K562 (cell line): ENCODE measurements around the gene EPB41L2. TPM values are rescaled to one million over a fixed set of nuclear protein-coding genes. Genes with fewer than 3 reads are reported as not detected.
A peak's percentile ranks its signal among the peaks of the same experiment; 100 is the strongest.

Experiments used
- ATAC-seq: fragments of 200-7000 bp; cut with Tn5 transposase; 3 replicates; pipeline ENCODE4 v1.9.1; 2020; ENCODE audit warnings: moderate library complexity
- BruUV-seq: library from RNA; stranded (reverse); fragments of 400-500 nt; replicated peaks from 2 replicates; lab custom pipeline; 2021; lab: Mats Ljungman, UMichigan
- CTCF ChIA-PET: fragments of 300-600 bp; formaldehyde crosslinking; extraction: SDS; loops from one replicate; lab custom pipeline; 2021; ENCODE audit warnings: low intra/inter-chr PET ratio; lab: Yijun Ruan, JAX
- POLR2A ChIA-PET: fragments of 300-600, 350-650 bp; sonication (Branson Sonifier 250); formaldehyde crosslinking; extraction: SDS; loops from one replicate; lab custom pipeline; 2021; ENCODE audit warnings: antibody characterized with exemption, inconsistent platforms; lab: Yijun Ruan, JAX
- DNase-seq, 4 experiments: peaks; one replicate each; pipeline versions ENCODE4 v3.0.0 to v3.0.0-alpha.2; 2011 to 2018; ENCODE audit warnings: low spot score in 3 of 4, mixed read lengths in 3 of 4; ENCODE audit errors: extremely low read depth in 1 of 4
- FAIRE-seq: peaks from 2 replicates; lab custom pipeline; 2011; peaks lifted over from hg19 to GRCh38; lab: Jason Lieb, UNC
- H2AFZ ChIP-seq: 2 replicates; pipeline ENCODE4 v1.6.0; 2011; ENCODE audit warnings: low read depth, low read length, control low read depth, inconsistent platforms
- H3K27ac ChIP-seq: fragments of 200-600 bp; 3 replicates; pipeline ENCODE4 v1.8.0; 2011; ENCODE audit warnings: low read depth, mild to moderate bottlenecking, control low read depth, inconsistent platforms, low read length, moderate library complexity, mixed read lengths; ENCODE audit errors: extremely low read depth
- H3K27me3 ChIP-seq, 2 experiments: fragments of 300-600 bp in 1 of 2; 2 replicates in 1 of 2; 3 replicates in 1 of 2; pipeline versions ENCODE4 v1.6.0 to v1.8.0; 2011; ENCODE audit warnings: inconsistent platforms in 2 of 2, low read length in 2 of 2, mild to moderate bottlenecking in 1 of 2, mixed read lengths in 1 of 2, moderate library complexity in 1 of 2; ENCODE audit not compliant: control insufficient read depth in 2 of 2, insufficient read depth in 2 of 2
- H3K36me3 ChIP-seq: fragments of 300-600 bp; 3 replicates; pipeline ENCODE4 v1.8.0; 2011; ENCODE audit warnings: mild to moderate bottlenecking, low read length, inconsistent platforms; ENCODE audit not compliant: control insufficient read depth, insufficient read depth
- H3K4me1 ChIP-seq, 2 experiments: fragments of 200-600 bp in 1 of 2; replicated peaks in 1 of 2; 2 replicates in 1 of 2; 3 replicates in 1 of 2; pipeline versions ENCODE4 v1.5.1 to v1.8.0; 2011; ENCODE audit warnings: inconsistent platforms in 2 of 2, low read length in 2 of 2, mild to moderate bottlenecking in 1 of 2, mixed read lengths in 1 of 2, moderate library complexity in 1 of 2; ENCODE audit not compliant: control insufficient read depth in 2 of 2, insufficient read depth in 2 of 2
- H3K4me2 ChIP-seq: 2 replicates; pipeline ENCODE4 v1.6.1; 2011; ENCODE audit warnings: low read length, control low read depth, inconsistent platforms, mixed read lengths; ENCODE audit not compliant: insufficient read depth
- H3K4me3 ChIP-seq: fragments of 200-600 bp; sonication (generic), shearing (Covaris generic); 2 replicates; pipeline ENCODE4 v1.5.1; 2016; ENCODE audit warnings: control low read depth, inconsistent platforms
- H3K79me2 ChIP-seq: fragments of 200-600 bp; 3 replicates; pipeline ENCODE4 v1.8.0; 2011; ENCODE audit warnings: low read length, inconsistent platforms; ENCODE audit not compliant: control insufficient read depth, insufficient read depth
- H3K9ac ChIP-seq, 2 experiments: 2 replicates each; pipeline versions ENCODE4 v1.6.0 to v1.6.1; 2011; ENCODE audit warnings: low read depth in 2 of 2, low read length in 2 of 2, control low read depth in 1 of 2, inconsistent platforms in 1 of 2, mild to moderate bottlenecking in 1 of 2, mixed read lengths in 1 of 2; ENCODE audit not compliant: insufficient read depth in 1 of 2
- H3K9me1 ChIP-seq: one replicate; pipeline ENCODE4 v1.6.0; 2011; ENCODE audit warnings: inconsistent platforms, mild to moderate bottlenecking, low read length, moderate library complexity; ENCODE audit not compliant: control insufficient read depth, insufficient read depth
- H3K9me3 ChIP-seq: replicated peaks from 2 replicates; pipeline ENCODE4 v1.5.1; 2011; ENCODE audit warnings: low read depth, low read length, inconsistent platforms; ENCODE audit not compliant: control insufficient read depth, insufficient read depth
- H4K20me1 ChIP-seq: replicated peaks from 2 replicates; pipeline ENCODE4 v1.6.1; 2011; ENCODE audit warnings: low read length, inconsistent platforms, mixed read lengths; ENCODE audit not compliant: control insufficient read depth, insufficient read depth
- ADNP ChIP-seq: fragments of 200-800 bp; sonication (Bioruptor generic); IDR thresholded peaks from 2 replicates; pipeline ENCODE4 v1.6.1; 2016; ENCODE audit warnings: missing genetic modification characterization, missing compliant biosample characterization
- CBX8 ChIP-seq: fragments of 200-600 bp; sonication (generic); IDR thresholded peaks from 2 replicates; pipeline ENCODE4 v1.6.1; 2012; ENCODE audit warnings: borderline replicate concordance, mixed run types, low read depth, mild to moderate bottlenecking, moderate library complexity, mixed read lengths, low read length, control low read depth, inconsistent platforms; ENCODE audit not compliant: poor library complexity, severe bottlenecking; ENCODE audit errors: extremely low read depth
- E2F5 ChIP-seq: sonication (generic); formaldehyde crosslinking; IDR thresholded peaks from 2 replicates; pipeline ENCODE4 v1.8.0; 2022; ENCODE audit warnings: mild to moderate bottlenecking, missing genetic modification reagents
- GTF2A2 ChIP-seq: IDR thresholded peaks from 2 replicates; pipeline ENCODE4 v1.6.1; 2016; ENCODE audit warnings: mild to moderate bottlenecking, missing genetic modification characterization, missing compliant biosample characterization
- GTF3C2 ChIP-seq: IDR thresholded peaks from 3 replicates; pipeline ENCODE4 v1.6.1; 2011; ENCODE audit warnings: borderline replicate concordance, mild to moderate bottlenecking, moderate library complexity; ENCODE audit not compliant: insufficient read length; ENCODE audit errors: extremely low read depth
- MAX ChIP-seq: sonication (generic); formaldehyde crosslinking; IDR thresholded peaks from 2 replicates; pipeline ENCODE4 v1.9.0; 2022; ENCODE audit warnings: mild to moderate bottlenecking, missing genetic modification reagents
- RFX1 ChIP-seq: fragments of 450-650 bp; IDR thresholded peaks from 2 replicates; pipeline ENCODE4 v1.6.1; 2016; ENCODE audit warnings: mild to moderate bottlenecking, moderate library complexity
- SMC3 ChIP-seq: conservative IDR thresholded peaks from 2 replicates; pipeline ENCODE4 v1.6.1; 2011; ENCODE audit warnings: low read depth, low read length, improper control_type of control experiment; ENCODE audit not compliant: insufficient read depth
- ZBTB43 ChIP-seq: sonication (generic); formaldehyde crosslinking; IDR thresholded peaks from 2 replicates; pipeline ENCODE4 v1.8.0; 2023; ENCODE audit warnings: mild to moderate bottlenecking, missing genetic modification reagents
- ZNF408 ChIP-seq: fragments of 250-450 bp; sonication (Bioruptor Pico); IDR thresholded peaks from 2 replicates; pipeline ENCODE4 v1.4.0; 2020; ENCODE audit warnings: low read depth, mild to moderate bottlenecking, moderate library complexity
- ZNF445 ChIP-seq: fragments of 250-450 bp; sonication (Bioruptor Pico); IDR thresholded peaks from 2 replicates; pipeline ENCODE4 v1.4.0; 2020; ENCODE audit warnings: low read depth, mild to moderate bottlenecking, moderate library complexity
- WGBS: fragments of 100-300 bp; shearing (Covaris generic); methylation state at CpG from one replicate; pipeline ENCODE4 v1.1.6; 2016; ENCODE audit warnings: low coverage, mixed read lengths; ENCODE audit not compliant: insufficient coverage; ENCODE audit errors: missing lambda C conversion rate; 5-methylcytosine and 5-hydroxymethylcytosine counted together
- in situ Hi-C: fragments of 300-500 bp; cut with MboI; formaldehyde crosslinking; loops from 4 replicates; pipeline ENCODE4 v1.15.0; 2018; ENCODE audit warnings: inconsistent platforms, mixed read lengths
- intact Hi-C: fragments of 100-400 bp; cut with micrococcal nuclease; formaldehyde crosslinking; loops from 2 replicates; pipeline ENCODE4 v1.14.2; 2022
- polyA plus RNA-seq, 8 experiments: library from polyadenylated mRNA; depleted of rRNA in 4 of 8; stranded (reverse) in 5 of 8; unstranded in 3 of 8; fragments of >200 nt; fragmentation: Nextera tagmentation in 2 of 8; fragmentation: Illumina TruSeq in 1 of 8; extraction: Ambion mirVana in 2 of 8; extraction: Trizol in 1 of 8; gene quantifications; 2 replicates each; pipeline versions ENCODE4 v1.2.1 to v1.2.3, GENCODE V29; 2011 to 2014; ENCODE audit warnings: inconsistent platforms in 1 of 8, missing spikeins in 1 of 8
- total RNA-seq, 7 experiments: library from RNA; depleted of rRNA in 6 of 7; stranded (reverse); fragments of >200 nt in 6 of 7; fragmentation: Illumina TruSeq in 2 of 7; extraction: Trizol in 2 of 7; gene quantifications; 2 replicates each; pipeline versions ENCODE4 v1.2.1 to v1.2.3, GENCODE V29; 2011 to 2021; ENCODE audit warnings: low replicate concordance in 1 of 7

Gene EPB41L2
- total and polyA plus RNA-seq, 9 of the 15 experiments (the other 6 are each of a cell fraction or from before 2014, with no cell fraction given) = 5.1 to 53.6 (median 25.0) TPM

GRCh38 chr6:130971504-130971903 lies 91.5 kb downstream of the EPB41L2 start (continued):
- TF ChIP-seq E2F5 (CRISPR knock-in tag) = no peak

- no TSS peak for BruUV-seq
- H3K4me1 ChIP-seq = peaks cover 4 to 11% of the 10 kb centered on the region in 2 experiments; a peak in 3 of 5 replicates
Measured at GRCh38 chr6:130970839-130971410, 92.1 kb downstream of the EPB41L2 start.

More at GRCh38 chr6:130970839-130971410, 92.1 kb downstream of the EPB41L2 start:
- DNase-seq (no peak), ATAC-seq (peak; percentile 36; the same call in 2 of the 3 replicates), FAIRE-seq (no peak)
- Histone ChIP-seq H3K4me3 (no peak overlapping the region), H3K27me3 (no peaks in the 10 kb centered on the region), H3K27ac (no peak overlapping the region), H3K79me2 (peaks cover 47% of the 10 kb centered on the region), H2AFZ (no peak overlapping the region), H4K20me1 (no peaks in the 10 kb centered on the region), H3K9me1 (no peaks in the 10 kb centered on the region), H3K4me2 (no peak overlapping the region), H3K36me3 (no peaks in the 10 kb centered on the region), H3K9me3 (no peaks in the 10 kb centered on the region), H3K9ac (no peak overlapping the region)
- intact Hi-C loops (no loop called here), in situ Hi-C loops (no loop called here)
- TF ChIP-seq GTF3C2 (no peak), RFX1 (no peak), CBX8 (no peak), ZBTB43 (no peak), SMC3 (no peak), ZNF445 (CRISPR knock-in tag) (no peak), ADNP (no peak), ZNF408 (no peak), MAX (no peak), GTF2A2 (tag) (no peak)
- 16% methylated on average over 9 of the region's 9 CpGs for WGBS
- ChIA-PET POLR2A (no interaction called here), CTCF (no interaction called here)
